Fibroblast of mammary gland (primary cell): ENCODE results near the gene RNGTT.

ENCODE experiments used
- DNase-seq: peaks from one replicate; pipeline ENCODE4 v3.0.0-alpha.2; 2010; ENCODE audit warnings: low read depth
- H3K4me3 ChIP-seq: 2 replicates; pipeline ENCODE4 v1.5.1; 2011; ENCODE audit warnings: low read depth, mild to moderate bottlenecking, low read length, moderate library complexity; ENCODE audit not compliant: control insufficient read depth
- TF ChIP-seq, protein P1 (sequence below): conservative IDR thresholded peaks from 2 replicates; pipeline ENCODE4 v1.5.1; 2011; ENCODE audit warnings: low read depth, low read length, inconsistent platforms; ENCODE audit not compliant: control insufficient read depth, insufficient read depth

Gene RNGTT

DNA sequence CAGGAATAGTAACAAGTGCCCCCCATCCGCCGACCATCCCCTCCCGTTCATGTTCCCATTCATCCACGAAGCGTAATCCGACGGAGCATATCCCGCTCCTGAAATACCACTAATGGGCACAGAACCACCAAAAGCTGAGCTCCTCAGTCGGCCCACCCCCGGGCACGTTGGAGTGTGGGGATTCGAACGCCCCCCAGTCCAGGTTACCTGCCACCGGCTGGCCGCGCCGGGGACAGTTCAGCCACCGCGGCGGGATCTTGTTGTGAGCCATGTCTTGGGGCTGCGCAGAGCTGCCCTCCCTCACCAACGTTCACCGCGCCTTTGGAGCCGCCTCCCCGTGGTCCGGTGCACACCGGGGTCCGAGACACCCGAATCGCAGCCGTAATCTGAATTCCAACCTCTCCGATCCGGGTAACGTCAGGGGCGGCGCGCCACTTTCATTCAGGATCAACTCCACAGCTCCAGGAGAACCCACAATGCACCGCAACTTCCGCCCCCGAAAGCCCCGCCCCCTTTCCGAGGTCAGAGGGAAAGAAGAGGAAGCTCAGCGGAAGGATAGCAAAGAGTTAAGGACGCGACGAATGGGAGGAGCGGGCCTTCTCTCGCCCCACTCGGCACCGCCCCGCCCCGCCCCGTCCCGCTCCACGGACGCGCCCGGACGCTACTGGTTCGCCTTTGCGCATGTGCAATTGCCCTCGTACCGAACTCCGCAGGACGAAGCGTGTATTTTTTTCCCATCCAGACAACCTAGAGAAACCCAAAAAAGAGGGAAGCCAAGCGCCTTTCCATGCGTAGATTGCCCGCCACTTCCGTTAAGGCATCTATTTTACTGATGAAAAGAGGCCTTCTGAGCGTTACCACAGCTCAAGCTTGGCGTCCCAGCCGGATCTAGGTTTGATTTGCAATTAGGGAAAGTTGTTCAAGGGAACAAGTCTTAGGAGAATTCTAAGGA is at the start of gene RNGTT:
RNGTT (minus strand) TSS at position 480 of the 952 bp plus-strand sequence; CDS start at position 271, 209 bp downstream.
- peak; percentile 95 for DNase-seq
- TF ChIP-seq, protein P1, sequence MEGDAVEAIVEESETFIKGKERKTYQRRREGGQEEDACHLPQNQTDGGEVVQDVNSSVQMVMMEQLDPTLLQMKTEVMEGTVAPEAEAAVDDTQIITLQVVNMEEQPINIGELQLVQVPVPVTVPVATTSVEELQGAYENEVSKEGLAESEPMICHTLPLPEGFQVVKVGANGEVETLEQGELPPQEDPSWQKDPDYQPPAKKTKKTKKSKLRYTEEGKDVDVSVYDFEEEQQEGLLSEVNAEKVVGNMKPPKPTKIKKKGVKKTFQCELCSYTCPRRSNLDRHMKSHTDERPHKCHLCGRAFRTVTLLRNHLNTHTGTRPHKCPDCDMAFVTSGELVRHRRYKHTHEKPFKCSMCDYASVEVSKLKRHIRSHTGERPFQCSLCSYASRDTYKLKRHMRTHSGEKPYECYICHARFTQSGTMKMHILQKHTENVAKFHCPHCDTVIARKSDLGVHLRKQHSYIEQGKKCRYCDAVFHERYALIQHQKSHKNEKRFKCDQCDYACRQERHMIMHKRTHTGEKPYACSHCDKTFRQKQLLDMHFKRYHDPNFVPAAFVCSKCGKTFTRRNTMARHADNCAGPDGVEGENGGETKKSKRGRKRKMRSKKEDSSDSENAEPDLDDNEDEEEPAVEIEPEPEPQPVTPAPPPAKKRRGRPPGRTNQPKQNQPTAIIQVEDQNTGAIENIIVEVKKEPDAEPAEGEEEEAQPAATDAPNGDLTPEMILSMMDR: no peak
- H3K4me3 ChIP-seq: peak within 1 kb of the TSS; percentile 96

GRCh38 chr6:89011436-89011835 is 48.0 kb upstream of the RNGTT start:
- H3K4me3 ChIP-seq: no peak overlapping the region
- DNase-seq: no peak
- TF ChIP-seq, protein P1: no peak

- TF ChIP-seq, protein P1: no peak
- DNase-seq: no peak
- H3K4me3 ChIP-seq: no peak overlapping the region
These were observed 47.4 kb upstream of the RNGTT start for GRCh38 chr6:89010825-89011224.

DNA sequence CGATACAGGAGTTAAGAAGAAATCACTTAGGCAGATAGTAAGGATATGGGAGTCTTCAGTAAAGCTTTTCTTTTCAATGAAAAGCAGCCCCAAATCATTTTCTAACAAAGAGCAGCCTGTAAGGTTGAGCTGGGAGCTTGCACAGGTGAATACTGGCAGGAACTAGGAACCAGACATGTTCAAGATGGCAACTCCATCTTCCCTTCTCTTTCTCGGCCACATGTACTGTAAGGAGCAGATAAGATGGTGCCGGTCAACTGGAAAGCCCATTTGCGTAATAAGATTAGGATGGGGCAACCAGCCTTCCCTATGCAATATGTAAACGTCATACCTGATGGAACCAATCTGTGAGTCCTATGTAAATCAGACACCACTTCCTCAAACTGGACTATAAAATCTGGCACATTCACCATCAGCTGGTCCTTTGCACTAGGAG is 46.2 kb upstream of the RNGTT start:
- no peak overlapping the region for H3K4me3 ChIP-seq
- DNase-seq: no peak
- TF ChIP-seq, protein P1: no peak

DNA sequence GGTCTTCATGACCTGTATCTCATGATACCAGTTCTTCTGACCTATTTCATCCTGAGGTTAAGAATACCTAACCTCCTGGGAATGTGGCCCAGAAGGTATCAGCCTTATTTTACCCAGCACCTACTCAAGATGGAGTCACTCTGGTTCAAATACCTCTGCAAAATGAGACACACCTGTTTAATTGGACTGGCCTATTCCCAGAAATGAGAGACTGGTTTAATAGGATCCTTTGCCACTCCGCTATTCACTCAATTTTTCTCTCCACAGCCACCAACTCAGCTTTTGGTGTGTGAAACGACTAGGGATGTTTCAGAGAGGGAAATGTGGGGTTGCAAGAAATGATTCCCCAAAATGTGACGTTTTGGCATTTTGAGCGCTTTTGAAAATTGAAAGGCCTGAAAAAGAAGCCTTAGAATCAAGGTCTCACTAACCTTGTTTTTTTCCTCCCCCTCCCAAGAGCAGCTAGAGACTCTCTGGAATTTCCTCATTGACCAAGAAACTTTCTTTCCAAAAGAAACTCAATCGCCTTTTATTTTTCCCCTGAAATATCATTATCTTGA is 45.5 kb upstream of the RNGTT start:
- no peak for DNase-seq
- TF ChIP-seq, protein P1: no peak

DNA sequence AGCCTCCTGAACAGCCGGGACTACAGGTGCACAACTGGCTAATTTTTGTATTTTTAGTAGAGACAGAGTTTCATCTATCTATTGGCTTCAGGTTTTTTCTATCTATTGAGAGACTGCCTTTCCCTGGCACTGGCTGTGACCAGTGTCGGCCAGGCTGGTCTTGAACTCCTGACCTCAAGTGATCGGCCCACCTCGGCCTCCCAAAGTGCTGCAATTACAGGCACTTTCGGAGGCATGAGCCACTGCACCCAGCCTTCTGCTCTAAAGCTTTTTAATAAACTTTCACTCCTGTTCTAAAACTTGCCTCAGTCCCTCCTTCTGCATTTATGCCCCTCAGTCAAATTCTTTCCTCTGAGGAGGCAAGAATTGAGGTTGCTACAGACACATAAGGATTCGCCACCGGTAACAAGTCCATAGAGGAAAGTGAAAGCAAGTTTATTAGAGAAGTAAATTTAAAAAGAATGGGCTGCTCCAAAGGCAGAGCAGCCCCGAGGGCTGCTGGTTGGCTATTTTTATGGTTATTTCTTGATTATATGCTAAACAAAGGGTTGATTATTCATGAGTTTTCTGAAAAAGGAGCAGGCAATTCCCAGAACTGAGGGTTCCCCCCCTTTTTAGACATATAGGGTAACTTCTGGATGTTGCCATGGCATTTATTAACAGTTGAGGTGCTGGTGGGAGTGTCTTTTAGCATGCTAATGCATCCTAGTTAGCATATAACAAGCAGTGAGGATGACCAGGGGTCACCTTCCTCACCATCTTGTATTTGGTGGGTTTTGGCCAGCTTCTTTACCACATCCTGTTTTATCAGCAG is 44.8 kb upstream of the RNGTT start:
- H3K4me3 ChIP-seq: no peak overlapping the region
- TF ChIP-seq, protein P1: no peak
- DNase-seq: no peak

More for the DNA sequence above, 45.5 kb upstream of the RNGTT start:
- no peak overlapping the region for H3K4me3 ChIP-seq
